Measurements from ENCODE around the gene RPS6KA5. TPM values are rescaled to one million over a fixed set of nuclear protein-coding genes. Genes with fewer than 3 reads are reported as not detected.

The RPS6KA5 gene
- total and polyA plus RNA-seq, 9 of the 15 experiments (the other 6 are each of a cell fraction or from before 2014, with no cell fraction given), result 0.88 to 7.7 (median 4.7) TPM

DNA sequence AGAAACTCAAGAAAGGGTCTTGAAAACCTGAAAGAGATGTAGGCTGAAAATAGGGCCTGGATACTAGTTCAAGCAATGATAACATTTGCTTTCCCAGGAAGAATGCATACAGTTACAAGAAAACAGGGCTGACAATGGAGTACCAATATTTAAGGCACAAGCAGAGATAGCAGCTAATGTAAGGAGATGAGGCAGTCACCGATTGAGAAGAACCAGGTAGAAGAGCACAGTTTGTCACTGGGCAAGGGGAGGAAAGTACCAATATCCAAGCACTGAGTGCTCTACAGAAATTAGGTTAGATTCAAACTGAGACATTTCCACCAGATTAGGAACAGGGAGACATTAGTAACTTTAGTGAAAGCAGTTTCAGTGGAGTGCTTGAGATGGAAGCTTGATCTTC, 19.9 kb downstream of the RPS6KA5 start:
- H2AFZ ChIP-seq (ENCODE audit: low read depth, low read length), result no peak overlapping the region
- ChIA-PET POLR2A (interaction anchor here (0.7 to 1.0 kb wide), 2 partner anchors 19 to 20 kb away, joined by 3 to 4 read pairs; partner anchors contain the start of gene RPS6KA5), CTCF (ENCODE audit: low intra/inter-chr PET ratio) (no interaction called here)
- H3K9ac ChIP-seq (ENCODE audit: insufficient read depth in 1 of 2, low read depth in 2 of 2, low read length in 2 of 2), result no peak overlapping the region
- H3K4me3 ChIP-seq, result no peak overlapping the region
- intact Hi-C loops (cut with micrococcal nuclease) (no loop called here), in situ Hi-C loops (cut with MboI) (no loop called here)
- no peaks in the 10 kb centered on the region for H3K36me3 ChIP-seq (ENCODE audit: control insufficient read depth, insufficient read depth, low read length)
- H3K9me3 ChIP-seq (replicated peaks; ENCODE audit: control insufficient read depth, insufficient read depth, low read depth, low read length), result no peaks in the 10 kb centered on the region
- peaks cover 0 to 7% of the 10 kb centered on the region in 2 experiments; a peak in 1 of 5 replicates for H3K4me1 ChIP-seq (replicated peaks in 1 of 2; ENCODE audit: control insufficient read depth in 2 of 2, insufficient read depth in 2 of 2, low read length in 2 of 2)
- no peaks in the 10 kb centered on the region for H3K9me1 ChIP-seq (ENCODE audit: control insufficient read depth, insufficient read depth, low read length)
- no peak overlapping the region for H3K4me2 ChIP-seq (ENCODE audit: insufficient read depth, low read length)
- no peaks in the 10 kb centered on the region for H3K27me3 ChIP-seq (ENCODE audit: control insufficient read depth in 2 of 2, insufficient read depth in 2 of 2, low read length in 2 of 2)
- TF ChIP-seq OTX1 (CRISPR knock-in tag; IDR thresholded peaks at IDR 0.05), result no peak
- no peak for TF ChIP-seq CREB3L1 (IDR thresholded peaks at IDR 0.05; ENCODE audit: borderline replicate concordance, low read depth)
- TF ChIP-seq HMGXB4 (CRISPR knock-in tag; IDR thresholded peaks at IDR 0.05), result no peak
- TF ChIP-seq, protein P1, sequence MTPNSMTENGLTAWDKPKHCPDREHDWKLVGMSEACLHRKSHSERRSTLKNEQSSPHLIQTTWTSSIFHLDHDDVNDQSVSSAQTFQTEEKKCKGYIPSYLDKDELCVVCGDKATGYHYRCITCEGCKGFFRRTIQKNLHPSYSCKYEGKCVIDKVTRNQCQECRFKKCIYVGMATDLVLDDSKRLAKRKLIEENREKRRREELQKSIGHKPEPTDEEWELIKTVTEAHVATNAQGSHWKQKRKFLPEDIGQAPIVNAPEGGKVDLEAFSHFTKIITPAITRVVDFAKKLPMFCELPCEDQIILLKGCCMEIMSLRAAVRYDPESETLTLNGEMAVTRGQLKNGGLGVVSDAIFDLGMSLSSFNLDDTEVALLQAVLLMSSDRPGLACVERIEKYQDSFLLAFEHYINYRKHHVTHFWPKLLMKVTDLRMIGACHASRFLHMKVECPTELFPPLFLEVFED (CRISPR knock-in tag; conservative IDR thresholded peaks at IDR 0.05), result no peak
- TF ChIP-seq HDGF (IDR thresholded peaks at IDR 0.05), result no peak
- no peak for TF ChIP-seq FOXJ2 (tag; IDR thresholded peaks at IDR 0.05)
- TF ChIP-seq NR2C1 (IDR thresholded peaks at IDR 0.05), result no peak
- TF ChIP-seq NR2C1 (tag; IDR thresholded peaks at IDR 0.05), result no peak
- TF ChIP-seq PRDM10 (IDR thresholded peaks at IDR 0.05; ENCODE audit: partially characterized antibody), result no peak
- no peak for ATAC-seq
- H3K27ac ChIP-seq (ENCODE audit: extremely low read depth, low read depth, low read length), result no peak overlapping the region
- no peaks in the 10 kb centered on the region; the same call in 2 of the 3 replicates for H3K79me2 ChIP-seq (ENCODE audit: control insufficient read depth, insufficient read depth, low read length)
- WGBS (ENCODE audit: insufficient coverage, low coverage, missing lambda C conversion rate), result 38% methylated on average over 1 of the region's 1 CpG
- DNase-seq (ENCODE audit: extremely low read depth in 1 of 4, low spot score in 3 of 4), result no peak
- no peaks in the 10 kb centered on the region for H4K20me1 ChIP-seq (replicated peaks; ENCODE audit: control insufficient read depth, insufficient read depth, low read length)
- no peak for FAIRE-seq
- BruUV-seq (replicated peaks), result no TSS peak
